RWPE2 (cell line): ENCODE data around the gene ANKS3.

Source experiments
- ATAC-seq: fragments of 200-7000 bp; cut with Tn5 transposase; 3 replicates; pipeline ENCODE4 v1.9.1; 2021; ENCODE audit warnings: low read depth
- DNase-seq: peaks from one replicate; pipeline ENCODE4 v3.0.0-alpha.2; 2020; ENCODE audit warnings: low spot score
- H3K27ac ChIP-seq: fragments of 450-650 bp; 2 replicates; pipeline ENCODE4 v1.5.1; 2017; ENCODE audit warnings: mild to moderate bottlenecking; ENCODE audit not compliant: poor library complexity, severe bottlenecking
- H3K27me3 ChIP-seq: fragments of 250-450 bp; sonication (Bioruptor Pico); 2 replicates; pipeline ENCODE4 v1.5.1; 2021; ENCODE audit warnings: mild to moderate bottlenecking, moderate library complexity; ENCODE audit not compliant: insufficient read depth, poor library complexity, severe bottlenecking
- H3K36me3 ChIP-seq: fragments of 250-450 bp; sonication (Bioruptor Pico); 2 replicates; pipeline ENCODE4 v1.5.1; 2020; ENCODE audit warnings: low read depth, mild to moderate bottlenecking, moderate library complexity
- H3K4me1 ChIP-seq: fragments of 250-450 bp; sonication (Bioruptor Pico); 2 replicates; pipeline ENCODE4 v1.5.1; 2021; ENCODE audit warnings: mild to moderate bottlenecking, moderate library complexity; ENCODE audit not compliant: insufficient read depth, poor library complexity, severe bottlenecking
- H3K4me3 ChIP-seq: fragments of 250-450 bp; sonication (Bioruptor Pico); 2 replicates; pipeline ENCODE4 v1.5.1; 2021; ENCODE audit warnings: mild to moderate bottlenecking, moderate library complexity; ENCODE audit not compliant: severe bottlenecking
- H3K9me3 ChIP-seq: fragments of 250-450 bp; sonication (Bioruptor Pico); 2 replicates; pipeline ENCODE4 v1.5.1; 2021; ENCODE audit warnings: mild to moderate bottlenecking, moderate library complexity; ENCODE audit not compliant: severe bottlenecking
- CTCF ChIP-seq: fragments of 450-650 bp; IDR thresholded peaks from one replicate; pipeline ENCODE4 v1.5.1; 2017; ENCODE audit warnings: mild to moderate bottlenecking, moderate library complexity; ENCODE audit not compliant: poor library complexity, severe bottlenecking

ANKS3 gene

GRCh38 chr16:4718466-4718865 is 15.6 kb downstream of the ANKS3 start:
- Histone ChIP-seq H3K4me1 (no peaks in the 10 kb centered on the region), H3K27ac (no peak overlapping the region), H3K36me3 (peaks cover 38% of the 10 kb centered on the region), H3K9me3 (no peaks in the 10 kb centered on the region), H3K27me3 (no peaks in the 10 kb centered on the region), H3K4me3 (no peak overlapping the region)
- no peak for TF ChIP-seq CTCF
- DNase-seq: no peak
- no peak for ATAC-seq

- ATAC-seq: no peak
- no peaks in the 10 kb centered on the region for H3K9me3 ChIP-seq
- no peak for DNase-seq
- H3K27ac ChIP-seq: no peak overlapping the region
- H3K4me1 ChIP-seq: no peaks in the 10 kb centered on the region
- H3K4me3 ChIP-seq: no peak overlapping the region
- TF ChIP-seq CTCF: no peak
- no peaks in the 10 kb centered on the region for H3K27me3 ChIP-seq
- H3K36me3 ChIP-seq: peaks cover 48% of the 10 kb centered on the region
Measured at GRCh38 chr16:4714996-4715395, 19.1 kb downstream of the ANKS3 start.

GRCh38 chr16:4713663-4714501 is 20.2 kb downstream of the ANKS3 start:
- Histone ChIP-seq H3K27ac (no peak overlapping the region), H3K9me3 (no peaks in the 10 kb centered on the region), H3K4me3 (no peak overlapping the region), H3K27me3 (no peaks in the 10 kb centered on the region), H3K4me1 (no peaks in the 10 kb centered on the region), H3K36me3 (peaks cover 55% of the 10 kb centered on the region)
- DNase-seq (no peak), ATAC-seq (no peak)
- TF ChIP-seq CTCF: no peak

GRCh38 chr16:4709481-4709880 is 24.6 kb downstream of the ANKS3 start:
- H3K27me3 ChIP-seq: no peaks in the 10 kb centered on the region
- H3K4me3 ChIP-seq: no peak overlapping the region
- no peaks in the 10 kb centered on the region for H3K9me3 ChIP-seq
- no peak for TF ChIP-seq CTCF
- H3K4me1 ChIP-seq: no peaks in the 10 kb centered on the region
- no peak overlapping the region for H3K27ac ChIP-seq
- peaks cover 49% of the 10 kb centered on the region for H3K36me3 ChIP-seq
- no peak for DNase-seq
- no peak for ATAC-seq

- no peak for ATAC-seq
Measured at GRCh38 chr16:4706871-4707270, 27.2 kb downstream of the ANKS3 start.

More at GRCh38 chr16:4706871-4707270, 27.2 kb downstream of the ANKS3 start:
- Histone ChIP-seq H3K27me3 (no peaks in the 10 kb centered on the region), H3K9me3 (no peaks in the 10 kb centered on the region), H3K36me3 (peaks cover 54% of the 10 kb centered on the region), H3K4me1 (no peaks in the 10 kb centered on the region), H3K27ac (no peak overlapping the region), H3K4me3 (no peak overlapping the region)
- no peak for TF ChIP-seq CTCF
- DNase-seq: no peak
